ENCODE data around the gene CDH4. TPM values are rescaled to one million over a fixed set of nuclear protein-coding genes. Genes with fewer than 3 reads are reported as not detected.

The CDH4 gene
- total and polyA plus RNA-seq, 3 experiments from 2014 or later = 0.22 TPM; not detected in 2

- H3K4me1 ChIP-seq (ENCODE audit: insufficient read depth, low read length) = no peaks in the 10 kb centered on the region
- ChIA-PET POLR2A (no interaction called here), CTCF (no interaction called here)
- H3K4me3 Mint-ChIP-seq = no peak overlapping the region
- no peak overlapping the region for H3K27ac Mint-ChIP-seq
- no peak for DNase-seq
- H3K27me3 ChIP-seq (ENCODE audit: insufficient read depth, low read length, poor library complexity, severe bottlenecking) = no peaks in the 10 kb centered on the region
- no peak overlapping the region for H3K27ac ChIP-seq (ENCODE audit: low read depth, low read length)
- no peaks in the 10 kb centered on the region for H3K36me3 ChIP-seq (ENCODE audit: insufficient read depth, low read length)
- H3K27me3 Mint-ChIP-seq = peaks cover 4 to 7% of the 10 kb centered on the region in 2 donors
- no peaks in the 10 kb centered on the region for H3K9me3 ChIP-seq (ENCODE audit: low read length)
- no peaks in the 10 kb centered on the region for H3K4me1 Mint-ChIP-seq
- no peaks in the 10 kb centered on the region for H3K36me3 Mint-ChIP-seq
- H3K9me3 Mint-ChIP-seq = no peaks in the 10 kb centered on the region
- H3K4me3 ChIP-seq (ENCODE audit: low read length) = no peak overlapping the region
Observed at GRCh38 chr20:61767761-61768494, 515.9 kb downstream of the CDH4 start.

DNA sequence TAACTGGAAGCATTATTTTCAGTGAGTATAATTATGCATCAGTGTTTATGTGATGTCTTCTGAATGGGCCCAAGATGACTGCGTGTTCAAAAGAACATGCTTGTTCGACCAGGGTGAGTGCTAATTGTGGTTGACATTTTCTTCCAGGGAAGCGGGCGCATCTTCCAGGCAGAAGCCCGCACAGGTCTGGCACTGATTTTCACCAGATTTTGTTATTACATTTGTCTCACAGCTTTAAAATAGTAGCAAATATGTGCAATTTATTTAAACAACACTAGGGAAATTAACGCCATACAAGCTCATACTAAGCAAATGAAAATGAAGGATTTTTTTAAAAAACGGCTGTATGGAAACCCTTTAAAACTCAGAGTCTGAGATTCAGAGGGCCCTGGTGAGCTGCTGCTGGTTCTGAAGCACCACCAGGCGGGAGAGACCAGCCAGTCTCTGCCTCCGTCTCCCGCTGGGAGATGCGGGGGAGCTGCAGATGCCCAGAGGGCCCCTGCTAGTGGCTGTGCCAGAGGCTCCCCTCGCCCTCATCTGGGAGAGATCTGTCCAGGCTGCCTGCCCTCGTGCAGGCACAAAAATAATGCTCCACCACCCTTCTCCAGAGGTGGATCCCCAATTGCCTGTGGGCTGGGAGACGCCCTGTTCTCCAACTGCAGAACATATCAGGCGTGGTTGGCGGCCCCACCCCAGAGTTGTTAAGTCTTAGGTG, 516.7 kb downstream of the CDH4 start:
- Mint-ChIP-seq H3K9me3 (no peaks in the 10 kb centered on the region), H3K4me1 (no peaks in the 10 kb centered on the region), H3K36me3 (no peaks in the 10 kb centered on the region), H3K4me3 (no peak overlapping the region), H3K27me3 (peaks cover 0 to 7% of the 10 kb centered on the region in 2 donors), H3K27ac (no peak overlapping the region)
- no peaks in the 10 kb centered on the region for H3K36me3 ChIP-seq (ENCODE audit: insufficient read depth, low read length)
- H3K4me1 ChIP-seq (ENCODE audit: insufficient read depth, low read length) = no peaks in the 10 kb centered on the region
- ChIA-PET CTCF (no interaction called here), POLR2A (no interaction called here)
- H3K27ac ChIP-seq (ENCODE audit: low read depth, low read length) = no peak overlapping the region
- H3K27me3 ChIP-seq (ENCODE audit: insufficient read depth, low read length, poor library complexity, severe bottlenecking) = no peaks in the 10 kb centered on the region
- no peaks in the 10 kb centered on the region for H3K9me3 ChIP-seq (ENCODE audit: low read length)
- H3K4me3 ChIP-seq (ENCODE audit: low read length) = no peak overlapping the region
- DNase-seq = no peak

- H3K27ac ChIP-seq (ENCODE audit: low read depth, low read length) = no peak overlapping the region
- no peak for DNase-seq
- H3K4me1 ChIP-seq (ENCODE audit: insufficient read depth, low read length) = no peaks in the 10 kb centered on the region
- no peak overlapping the region for H3K4me3 Mint-ChIP-seq
- H3K27me3 ChIP-seq (ENCODE audit: insufficient read depth, low read length, poor library complexity, severe bottlenecking) = no peaks in the 10 kb centered on the region
- no peaks in the 10 kb centered on the region for H3K4me1 Mint-ChIP-seq
- H3K27ac Mint-ChIP-seq = no peak overlapping the region
- no peaks in the 10 kb centered on the region for H3K36me3 ChIP-seq (ENCODE audit: insufficient read depth, low read length)
- no peak overlapping the region for H3K4me3 ChIP-seq (ENCODE audit: low read length)
- ChIA-PET POLR2A (no interaction called here), CTCF (no interaction called here)
- H3K9me3 ChIP-seq (ENCODE audit: low read length) = no peaks in the 10 kb centered on the region
- H3K9me3 Mint-ChIP-seq = no peaks in the 10 kb centered on the region
- no peaks in the 10 kb centered on the region for H3K36me3 Mint-ChIP-seq
- H3K27me3 Mint-ChIP-seq = peaks cover 0 to 5% of the 10 kb centered on the region in 2 donors
Observed at GRCh38 chr20:61769286-61769832, 517.3 kb downstream of the CDH4 start.

GRCh38 chr20:61770113-61770585, 518.1 kb downstream of the CDH4 start:
- Mint-ChIP-seq H3K4me3 (no peak overlapping the region), H3K27me3 (peaks cover 2 to 5% of the 10 kb centered on the region in 2 donors), H3K27ac (no peak overlapping the region), H3K4me1 (no peaks in the 10 kb centered on the region), H3K9me3 (no peaks in the 10 kb centered on the region), H3K36me3 (no peaks in the 10 kb centered on the region)
- no peaks in the 10 kb centered on the region for H3K4me1 ChIP-seq (ENCODE audit: insufficient read depth, low read length)
- H3K27ac ChIP-seq (ENCODE audit: low read depth, low read length) = no peak overlapping the region
- CTCF ChIA-PET = no interaction called here
- H3K4me3 ChIP-seq (ENCODE audit: low read length) = no peak overlapping the region
- H3K27me3 ChIP-seq (ENCODE audit: insufficient read depth, low read length, poor library complexity, severe bottlenecking) = no peaks in the 10 kb centered on the region
- H3K36me3 ChIP-seq (ENCODE audit: insufficient read depth, low read length) = no peaks in the 10 kb centered on the region
- no peaks in the 10 kb centered on the region for H3K9me3 ChIP-seq (ENCODE audit: low read length)
- POLR2A ChIA-PET = no interaction called here
- DNase-seq = no peak

DNA sequence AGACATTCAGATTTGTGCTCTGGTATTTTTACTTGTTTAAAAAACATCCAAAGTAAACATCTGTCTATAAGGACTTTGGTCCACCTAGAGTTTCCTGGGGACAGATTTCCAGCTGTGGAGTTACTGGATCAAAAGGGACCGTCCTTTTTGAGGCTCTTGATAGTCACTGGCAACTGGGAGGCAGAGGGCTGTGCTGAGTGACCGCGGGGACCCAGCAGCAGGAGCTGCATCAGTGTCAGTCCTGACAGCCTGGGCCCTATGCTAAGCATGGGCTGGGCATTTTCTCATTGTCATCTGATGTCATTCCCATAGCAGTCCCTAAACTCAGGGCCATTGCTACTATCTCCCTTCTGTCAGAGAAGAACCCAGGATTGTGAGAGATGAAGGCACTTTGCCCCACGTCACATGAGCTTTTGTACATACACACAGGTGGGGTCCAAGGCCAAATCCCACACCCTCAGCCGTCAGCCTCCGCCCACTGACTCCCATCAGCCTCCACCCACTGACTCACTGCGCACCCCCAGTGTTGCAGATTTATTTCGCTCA, 519.8 kb downstream of the CDH4 start:
- Histone ChIP-seq H3K4me1 (ENCODE audit: insufficient read depth, low read length) (no peaks in the 10 kb centered on the region), H3K27ac (ENCODE audit: low read depth, low read length) (no peak overlapping the region), H3K27me3 (ENCODE audit: insufficient read depth, low read length, poor library complexity, severe bottlenecking) (no peaks in the 10 kb centered on the region), H3K4me3 (ENCODE audit: low read length) (no peak overlapping the region), H3K36me3 (ENCODE audit: insufficient read depth, low read length) (no peaks in the 10 kb centered on the region), H3K9me3 (ENCODE audit: low read length) (no peaks in the 10 kb centered on the region)
- Mint-ChIP-seq H3K27me3 (peaks cover 2 to 5% of the 10 kb centered on the region in 2 donors), H3K9me3 (peaks cover 0 to 1% (median 0%) of the 10 kb centered on the region in 5 donors), H3K4me1 (no peaks in the 10 kb centered on the region), H3K27ac (no peak overlapping the region), H3K4me3 (no peak overlapping the region), H3K36me3 (no peaks in the 10 kb centered on the region)
- DNase-seq = no peak
- CTCF ChIA-PET = no interaction called here
- POLR2A ChIA-PET = no interaction called here

GRCh38 chr20:61772828-61773631, 521.0 kb downstream of the CDH4 start:
- no peaks in the 10 kb centered on the region for H3K36me3 Mint-ChIP-seq
- ChIA-PET POLR2A (no interaction called here), CTCF (no interaction called here)
- no peaks in the 10 kb centered on the region for H3K4me1 ChIP-seq (ENCODE audit: insufficient read depth, low read length)
- H3K27ac Mint-ChIP-seq = no peak overlapping the region
- H3K4me3 ChIP-seq (ENCODE audit: low read length) = no peak overlapping the region
- no peaks in the 10 kb centered on the region for H3K27me3 ChIP-seq (ENCODE audit: insufficient read depth, low read length, poor library complexity, severe bottlenecking)
- peaks cover 0 to 3% (median 0%) of the 10 kb centered on the region in 5 donors for H3K9me3 Mint-ChIP-seq
- H3K27me3 Mint-ChIP-seq = peaks cover 2 to 5% of the 10 kb centered on the region in 2 donors
- no peak for DNase-seq
- H3K4me1 Mint-ChIP-seq = no peaks in the 10 kb centered on the region
- no peak overlapping the region for H3K27ac ChIP-seq (ENCODE audit: low read depth, low read length)
- H3K36me3 ChIP-seq (ENCODE audit: insufficient read depth, low read length) = no peaks in the 10 kb centered on the region
- H3K9me3 ChIP-seq (ENCODE audit: low read length) = no peaks in the 10 kb centered on the region
- no peak overlapping the region for H3K4me3 Mint-ChIP-seq

GRCh38 chr20:61773926-61774587, 522.0 kb downstream of the CDH4 start:
- Histone ChIP-seq H3K9me3 (ENCODE audit: low read length) (no peaks in the 10 kb centered on the region), H3K27ac (ENCODE audit: low read depth, low read length) (no peak overlapping the region), H3K4me3 (ENCODE audit: low read length) (no peak overlapping the region), H3K4me1 (ENCODE audit: insufficient read depth, low read length) (no peaks in the 10 kb centered on the region), H3K36me3 (ENCODE audit: insufficient read depth, low read length) (no peaks in the 10 kb centered on the region), H3K27me3 (ENCODE audit: insufficient read depth, low read length, poor library complexity, severe bottlenecking) (no peaks in the 10 kb centered on the region)
- Mint-ChIP-seq H3K36me3 (no peaks in the 10 kb centered on the region), H3K27ac (no peak overlapping the region), H3K27me3 (peaks cover 2 to 8% of the 10 kb centered on the region in 2 donors), H3K4me1 (no peaks in the 10 kb centered on the region), H3K9me3 (peaks cover 0 to 4% (median 0%) of the 10 kb centered on the region in 5 donors), H3K4me3 (no peak overlapping the region)
- CTCF ChIA-PET = no interaction called here
- POLR2A ChIA-PET = no interaction called here
- no peak for DNase-seq
